Fibroblast of pulmonary artery (primary cell): ENCODE results near the gene CCRL2.
"Not testable (repeated sequence)": the region's sequence is repeated elsewhere in the genome, so short reads cannot be mapped to it uniquely, and the experiment has no call there.

Experiments used
- DNase-seq: peaks from one replicate; pipeline ENCODE4 v3.0.0-alpha.2; 2010; ENCODE audit warnings: low read depth
- H3K4me3 ChIP-seq: replicated peaks from 2 replicates; pipeline ENCODE4 v1.5.1; 2011; ENCODE audit warnings: low read depth, mild to moderate bottlenecking, control low read depth, low read length, moderate library complexity
- CTCF ChIP-seq: IDR thresholded peaks from 2 replicates; pipeline ENCODE4 v1.5.1; 2011; ENCODE audit warnings: mild to moderate bottlenecking, control low read depth, low read length, inconsistent platforms; ENCODE audit errors: missing control alignments

Gene CCRL2

GRCh38 chr3:46429671-46430070 lies 22.6 kb downstream of the CCRL2 start:
- TF ChIP-seq CTCF, result no peak
- H3K4me3 ChIP-seq, result no peak overlapping the region
- no peak for DNase-seq

- not testable (repeated sequence) for DNase-seq, H3K4me3 ChIP-seq
Observed at GRCh38 chr3:46430879-46431278, 23.8 kb downstream of the CCRL2 start.

GRCh38 chr3:46431905-46432304 lies 24.8 kb downstream of the CCRL2 start:
- DNase-seq, H3K4me3 ChIP-seq: not testable (repeated sequence)

- H3K4me3 ChIP-seq, DNase-seq: not testable (repeated sequence)
Observed at GRCh38 chr3:46433118-46433517, 26.1 kb downstream of the CCRL2 start.

- no peak for DNase-seq
- TF ChIP-seq CTCF, result no peak
- no peak overlapping the region for H3K4me3 ChIP-seq
Observed at GRCh38 chr3:46433841-46434240, 26.8 kb downstream of the CCRL2 start.

GRCh38 chr3:46435081-46435726 lies 28.1 kb downstream of the CCRL2 start:
- DNase-seq, result no peak
- no peak for TF ChIP-seq CTCF
- H3K4me3 ChIP-seq, result no peak overlapping the region

- DNase-seq, result no peak
Observed at GRCh38 chr3:46438831-46439230, 31.8 kb downstream of the CCRL2 start.

GRCh38 chr3:46440531-46441294 lies 33.7 kb downstream of the CCRL2 start:
- no peak for DNase-seq

More at GRCh38 chr3:46438831-46439230, 31.8 kb downstream of the CCRL2 start:
- no peak for TF ChIP-seq CTCF
- H3K4me3 ChIP-seq, result no peak overlapping the region

More at GRCh38 chr3:46440531-46441294, 33.7 kb downstream of the CCRL2 start:
- H3K4me3 ChIP-seq, result no peak overlapping the region
- no peak for TF ChIP-seq CTCF
